IPS-15b (cell line): ENCODE results near the gene H2BK1.
A peak's percentile ranks its signal among the peaks of the same experiment; 100 is the strongest.

Experiments used
- H3K27me3 ChIP-seq: one replicate; pipeline ENCODE4 v1.6.1; 2013; ENCODE audit warnings: low read length; ENCODE audit not compliant: control insufficient read depth, insufficient read depth
- H3K36me3 ChIP-seq: one replicate; pipeline ENCODE4 v1.6.1; 2013; ENCODE audit warnings: low read length; ENCODE audit not compliant: control insufficient read depth, insufficient read depth
- H3K4me1 ChIP-seq: one replicate; pipeline ENCODE4 v1.6.1; 2013; ENCODE audit warnings: mild to moderate bottlenecking, low read length; ENCODE audit not compliant: control insufficient read depth, insufficient read depth
- H3K4me3 ChIP-seq: one replicate; pipeline ENCODE4 v1.5.1; 2013; ENCODE audit warnings: low read depth, low read length
- H3K9ac ChIP-seq: one replicate; pipeline ENCODE4 v1.6.1; 2013; ENCODE audit warnings: low read depth, mild to moderate bottlenecking, low read length
- H3K9me3 ChIP-seq: one replicate; pipeline ENCODE4 v1.6.1; 2013; ENCODE audit warnings: mild to moderate bottlenecking, low read length; ENCODE audit not compliant: control insufficient read depth, insufficient read depth

Gene H2BK1

DNA sequence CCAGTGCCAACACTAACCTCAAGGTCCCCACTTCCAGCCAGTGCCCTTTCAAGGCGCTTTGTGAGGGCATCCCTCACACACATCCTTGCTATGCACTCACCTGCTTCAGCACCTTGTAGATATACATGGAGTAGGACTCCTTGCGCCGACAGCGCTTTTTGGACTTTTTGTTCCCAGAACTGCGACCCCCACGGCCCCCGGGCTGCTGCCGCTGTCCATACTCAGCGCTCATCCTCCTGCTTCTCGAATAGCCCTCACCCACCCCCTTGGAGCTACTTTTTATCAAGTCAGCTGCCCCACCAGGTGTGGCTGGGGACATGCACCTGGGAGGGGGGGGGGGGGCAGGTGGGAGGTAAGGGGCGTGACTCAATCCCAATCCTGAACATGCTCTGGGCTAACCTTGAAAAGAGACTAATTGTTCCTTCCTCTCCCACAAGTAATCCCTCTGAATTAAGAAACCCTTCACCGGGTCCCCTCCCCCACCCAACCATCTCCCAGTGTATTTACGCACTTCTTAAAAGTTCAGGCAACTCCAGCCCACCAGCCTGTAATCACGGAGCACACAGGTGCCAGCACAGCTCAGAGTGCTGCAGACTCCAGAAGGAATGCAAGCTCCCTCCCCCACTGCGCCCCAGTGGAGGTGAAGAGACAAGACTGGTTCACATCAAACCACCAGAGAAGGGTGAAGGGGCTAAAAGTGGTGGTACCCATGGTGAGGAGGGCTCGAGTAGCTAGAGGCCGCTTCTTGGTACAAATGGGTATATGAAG lies at the start of gene H2BK1:
H2BK1 (minus strand) TSS at position 402 of the 768 bp plus-strand sequence; CDS start at position 232, 170 bp downstream.
- no peak within 1 kb of the TSS for H3K9ac ChIP-seq
- H3K4me3 ChIP-seq: no peak within 1 kb of the TSS
- peaks cover 7% of the 10 kb centered on the region for H3K4me1 ChIP-seq
- H3K9me3 ChIP-seq: no peaks in the 10 kb centered on the region
- H3K36me3 ChIP-seq: peaks cover 23% of the 10 kb centered on the region
- H3K27me3 ChIP-seq: peaks cover under 1% of the 10 kb centered on the region

DNA sequence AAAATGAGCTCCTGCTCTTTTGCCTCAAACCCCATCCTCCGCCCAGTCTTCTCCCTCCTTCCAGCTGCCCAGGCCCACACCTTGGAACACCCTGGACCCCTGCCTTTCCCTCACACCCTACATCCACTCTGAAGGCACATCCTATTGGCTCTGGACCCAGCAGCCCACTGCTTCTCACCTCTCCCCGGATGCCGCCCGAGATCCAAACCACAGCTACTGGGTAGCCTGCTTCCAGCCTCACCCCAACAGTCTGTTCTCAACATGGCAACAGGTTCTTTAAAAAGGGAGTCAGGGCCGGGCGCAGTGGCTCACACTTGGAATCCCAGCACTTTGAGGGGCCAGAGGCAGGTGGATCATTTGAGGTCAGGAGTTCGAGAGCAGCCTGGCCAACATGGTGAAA lies 47.7 kb upstream of the H2BK1 start:
- Histone ChIP-seq H3K4me1 (peaks cover 3% of the 10 kb centered on the region), H3K9ac (no peak overlapping the region), H3K36me3 (no peaks in the 10 kb centered on the region), H3K4me3 (no peak overlapping the region), H3K27me3 (peaks cover 35% of the 10 kb centered on the region), H3K9me3 (no peaks in the 10 kb centered on the region)

DNA sequence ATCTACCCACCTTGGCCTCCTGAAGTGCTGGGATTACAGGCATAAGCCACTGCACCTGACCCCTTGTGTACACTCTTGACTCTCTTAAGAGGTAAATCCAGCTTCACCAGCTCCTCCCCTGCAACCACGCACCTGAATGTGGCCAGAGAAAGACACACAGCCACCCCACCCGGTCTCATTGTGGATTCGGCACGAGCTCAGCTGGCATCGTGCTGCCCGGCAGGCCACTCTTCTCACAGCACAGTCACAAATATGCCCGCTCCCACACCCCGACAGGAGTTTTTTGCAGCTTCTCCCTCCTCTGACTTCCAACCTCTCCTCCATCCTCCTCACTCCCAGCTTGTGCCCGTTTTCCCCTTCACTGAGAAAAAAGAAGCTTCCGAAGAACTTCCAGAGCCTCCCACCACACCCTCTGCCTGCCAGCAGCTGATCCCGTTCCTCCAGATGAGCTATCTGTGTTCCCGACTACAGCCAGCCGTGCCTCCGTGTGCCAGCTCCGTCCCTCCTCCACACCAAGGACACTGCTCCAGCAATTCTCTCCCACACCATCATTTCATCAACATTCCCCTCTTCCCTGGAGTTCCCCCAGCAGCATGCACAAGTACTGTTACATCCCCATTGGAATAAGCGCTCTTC lies 46.2 kb upstream of the H2BK1 start:
- Histone ChIP-seq H3K9ac (no peak overlapping the region), H3K4me3 (no peak overlapping the region), H3K27me3 (peaks cover 44% of the 10 kb centered on the region), H3K9me3 (no peaks in the 10 kb centered on the region), H3K4me1 (peaks cover 5% of the 10 kb centered on the region), H3K36me3 (no peaks in the 10 kb centered on the region)

DNA sequence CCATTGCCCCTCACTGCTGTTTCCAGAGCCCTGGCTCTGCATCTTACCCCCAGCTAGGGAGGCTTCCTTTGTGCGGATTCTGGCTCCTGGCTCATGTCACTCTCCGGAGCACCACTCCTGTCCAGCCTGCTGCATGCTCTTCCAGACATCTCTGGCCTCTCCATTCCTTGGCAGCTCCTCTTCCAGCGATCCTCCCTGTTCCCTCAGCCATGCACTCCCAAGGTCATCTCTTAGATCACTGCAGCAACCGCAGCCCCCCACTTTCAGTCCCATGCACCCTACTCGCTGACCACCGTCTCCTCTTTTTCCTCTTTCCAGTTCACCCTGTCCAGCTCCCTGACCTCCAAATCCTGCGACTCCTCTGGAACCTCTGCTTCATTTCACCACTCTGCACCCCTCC lies 45.1 kb upstream of the H2BK1 start:
- no peaks in the 10 kb centered on the region for H3K36me3 ChIP-seq
- peaks cover 5% of the 10 kb centered on the region for H3K4me1 ChIP-seq
- H3K9me3 ChIP-seq: no peaks in the 10 kb centered on the region
- H3K27me3 ChIP-seq: peaks cover 53% of the 10 kb centered on the region
- no peak overlapping the region for H3K4me3 ChIP-seq
- no peak overlapping the region for H3K9ac ChIP-seq

DNA sequence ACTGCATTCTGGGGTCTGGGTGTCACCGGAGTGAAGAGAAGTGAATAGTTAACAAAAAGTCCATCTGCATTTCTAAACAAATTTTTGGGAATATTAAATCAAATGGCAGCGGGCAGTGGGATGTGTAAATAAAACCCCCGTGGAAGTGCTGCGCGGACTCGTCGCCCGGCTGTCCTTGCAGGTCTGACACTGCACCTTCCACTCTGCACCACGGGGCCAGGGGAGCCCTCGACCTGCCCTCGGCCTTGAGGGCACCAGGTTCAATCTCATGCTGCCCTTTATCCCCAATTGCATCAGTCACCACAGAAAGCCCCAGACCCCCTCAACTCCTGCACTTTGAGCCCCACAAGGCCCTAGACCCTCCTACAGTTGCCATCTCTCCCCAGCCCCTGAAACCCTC lies 44.6 kb upstream of the H2BK1 start:
- no peaks in the 10 kb centered on the region for H3K9me3 ChIP-seq
- H3K4me3 ChIP-seq: no peak overlapping the region
- H3K27me3 ChIP-seq: peaks cover 59% of the 10 kb centered on the region
- H3K4me1 ChIP-seq: peaks cover 5% of the 10 kb centered on the region
- H3K9ac ChIP-seq: no peak overlapping the region
- no peaks in the 10 kb centered on the region for H3K36me3 ChIP-seq

DNA sequence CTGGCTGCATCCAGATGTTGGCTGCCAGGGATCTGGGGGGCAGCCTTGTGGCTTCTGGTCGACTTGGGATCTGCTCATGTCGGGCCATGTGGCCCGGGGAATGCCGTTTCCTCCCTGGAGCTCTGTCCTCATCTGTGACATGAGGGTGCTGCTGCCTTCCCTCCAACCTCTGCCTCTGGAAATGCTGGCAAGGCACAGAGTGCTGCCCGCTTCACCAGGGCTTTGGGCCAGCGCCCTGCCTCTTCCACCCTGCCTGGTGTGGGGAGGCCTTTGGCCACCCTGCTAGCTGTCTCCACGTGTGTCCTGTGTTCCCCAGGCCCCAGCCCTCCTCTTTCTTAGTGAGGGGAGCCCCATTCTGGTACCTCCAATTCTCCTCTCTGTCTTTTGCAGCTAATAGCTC lies 44.0 kb upstream of the H2BK1 start:
- H3K9ac ChIP-seq: no peak overlapping the region
- H3K9me3 ChIP-seq: no peaks in the 10 kb centered on the region
- peaks cover 5% of the 10 kb centered on the region for H3K4me1 ChIP-seq
- peaks cover 64% of the 10 kb centered on the region for H3K27me3 ChIP-seq
- no peak overlapping the region for H3K4me3 ChIP-seq
- H3K36me3 ChIP-seq: no peaks in the 10 kb centered on the region

DNA sequence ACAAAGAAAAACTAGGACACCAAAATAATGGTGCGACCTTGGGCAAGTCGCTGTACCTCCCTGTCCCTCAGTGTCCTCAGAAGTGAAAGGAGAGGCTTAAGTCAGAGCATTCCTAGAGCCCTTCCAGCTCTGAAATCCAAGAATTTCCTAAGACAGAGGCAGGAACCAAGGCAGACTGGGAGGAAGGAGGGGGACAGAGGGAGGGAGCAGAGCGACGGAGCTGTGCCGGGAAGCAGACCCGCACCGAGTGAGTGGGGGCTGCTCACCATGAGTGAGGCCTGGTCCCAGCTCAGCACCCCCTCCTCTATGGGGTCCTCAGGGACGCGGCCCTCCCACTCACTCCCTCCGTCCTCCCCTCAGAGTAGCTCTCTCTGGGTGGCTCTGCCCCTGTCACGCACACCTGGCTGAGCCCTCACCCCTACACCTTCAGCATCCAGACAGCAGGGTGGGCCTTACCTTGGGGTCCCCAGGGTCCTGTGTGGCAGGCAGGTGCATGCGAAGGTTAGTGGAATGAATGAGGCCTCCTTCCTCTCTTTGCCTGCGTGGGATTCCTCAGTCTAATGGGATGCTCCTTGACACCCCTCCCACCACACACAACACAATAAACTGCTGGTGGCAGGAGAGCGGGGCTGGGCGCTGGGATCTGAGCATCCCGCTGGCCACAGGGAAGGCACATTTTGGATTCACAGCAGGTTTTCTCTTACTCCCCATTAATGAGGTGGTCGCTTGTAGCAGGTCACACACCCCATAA lies 42.8 kb upstream of the H2BK1 start:
- H3K9me3 ChIP-seq: no peaks in the 10 kb centered on the region
- H3K4me1 ChIP-seq: peaks cover 5% of the 10 kb centered on the region
- peaks cover 71% of the 10 kb centered on the region for H3K27me3 ChIP-seq
- H3K36me3 ChIP-seq: no peaks in the 10 kb centered on the region
- H3K4me3 ChIP-seq: peak overlapping the region; percentile 79
- no peak overlapping the region for H3K9ac ChIP-seq

DNA sequence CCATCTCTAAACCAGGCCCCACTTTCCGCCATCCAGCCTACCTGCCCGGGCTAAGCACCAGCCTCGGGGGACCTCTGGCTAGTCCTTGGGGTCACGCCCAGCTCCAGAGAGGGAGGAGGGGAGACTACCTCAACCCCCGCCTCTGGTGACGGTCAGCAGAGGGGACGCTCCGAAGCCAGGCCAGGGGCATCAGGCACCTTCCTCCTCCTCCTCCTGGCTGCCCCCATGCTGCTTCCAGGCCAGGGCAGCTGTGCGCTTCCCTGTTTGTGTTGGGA lies 42.2 kb upstream of the H2BK1 start:
- peak overlapping the region; percentile 79 for H3K4me3 ChIP-seq

DNA sequence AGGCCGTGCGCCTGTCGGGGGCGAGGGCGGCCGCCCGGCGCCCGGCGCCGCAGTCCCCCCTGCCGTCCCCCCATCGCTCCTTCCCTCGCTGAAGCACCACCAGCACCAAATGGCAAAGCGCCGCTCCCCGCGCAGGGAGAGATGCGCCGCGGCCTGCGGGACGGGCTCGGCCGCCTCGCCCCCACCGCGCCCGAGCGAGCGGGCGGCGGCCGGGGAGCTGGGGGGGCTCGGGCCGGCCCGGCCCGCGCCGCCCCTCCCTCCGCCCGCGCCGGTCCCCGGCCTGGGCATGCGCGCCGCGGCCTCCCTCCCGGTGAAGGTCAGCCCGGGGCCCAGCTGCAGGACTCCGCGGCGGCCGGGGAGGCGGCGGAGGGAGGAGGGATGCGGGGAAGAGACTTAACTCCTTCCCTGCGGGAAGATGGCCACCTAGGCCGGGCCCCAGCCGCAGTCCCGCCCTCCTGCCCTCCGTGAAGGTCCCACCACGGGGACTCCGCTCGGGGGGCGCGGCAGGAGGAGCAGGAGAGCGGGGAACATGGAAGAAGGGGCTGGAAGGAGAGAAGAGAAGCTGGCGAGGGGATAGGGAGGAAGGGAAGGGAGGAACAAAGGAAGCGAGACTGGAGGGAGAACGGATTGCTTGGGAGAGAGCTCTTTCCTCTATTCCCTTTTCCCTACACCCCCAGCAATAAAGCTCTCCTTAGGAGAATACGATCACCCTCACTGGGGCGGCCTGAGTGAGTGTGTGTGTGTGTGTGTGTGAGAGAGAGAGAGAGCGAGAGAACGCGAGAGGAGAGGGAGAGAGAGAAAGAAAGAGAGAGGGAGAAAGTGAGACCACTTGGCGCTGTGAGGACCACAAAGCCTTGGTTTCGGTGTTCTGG lies 41.6 kb upstream of the H2BK1 start:
- Histone ChIP-seq H3K27me3 (peaks cover 80% of the 10 kb centered on the region), H3K4me3 (peak overlapping the region; percentile 79)

More for the DNA sequence above, 42.2 kb upstream of the H2BK1 start:
- no peak overlapping the region for H3K9ac ChIP-seq
- H3K9me3 ChIP-seq: no peaks in the 10 kb centered on the region
- peaks cover 7% of the 10 kb centered on the region for H3K4me1 ChIP-seq
- peaks cover 75% of the 10 kb centered on the region for H3K27me3 ChIP-seq
- no peaks in the 10 kb centered on the region for H3K36me3 ChIP-seq

DNA sequence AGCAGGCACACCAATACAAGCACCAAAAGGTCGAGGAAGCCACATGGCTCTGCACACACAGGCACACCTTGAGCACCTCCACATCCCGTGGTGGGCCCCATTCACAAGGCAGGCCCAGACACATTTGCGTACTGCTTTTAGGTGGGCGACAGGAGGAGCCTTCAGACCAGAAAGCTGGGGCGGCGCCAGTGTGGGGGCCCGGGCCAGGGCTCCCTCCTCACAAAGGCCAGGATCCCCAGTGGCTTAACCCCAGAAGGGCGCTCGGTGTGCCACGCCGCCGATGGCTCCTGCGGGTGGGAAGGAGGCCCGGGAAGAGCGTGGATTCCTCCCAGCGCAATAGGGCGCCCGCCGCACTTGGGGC lies 41.0 kb upstream of the H2BK1 start:
- peaks cover 7% of the 10 kb centered on the region for H3K4me1 ChIP-seq
- H3K27me3 ChIP-seq: peaks cover 81% of the 10 kb centered on the region

More for the DNA sequence above, 41.6 kb upstream of the H2BK1 start:
- Histone ChIP-seq H3K36me3 (no peaks in the 10 kb centered on the region), H3K4me1 (peaks cover 7% of the 10 kb centered on the region), H3K9ac (no peak overlapping the region), H3K9me3 (no peaks in the 10 kb centered on the region)

More for the DNA sequence above, 41.0 kb upstream of the H2BK1 start:
- Histone ChIP-seq H3K4me3 (peak overlapping the region; percentile 52), H3K36me3 (no peaks in the 10 kb centered on the region), H3K9ac (no peak overlapping the region), H3K9me3 (no peaks in the 10 kb centered on the region)
